HAP-1 (cell line): ENCODE data around the gene ZNF219.
A peak's percentile ranks its signal among the peaks of the same experiment; 100 is the strongest.

Experiments
- DNase-seq, 2 experiments: peaks; one replicate each; pipeline ENCODE4 v3.0.0-alpha.2; 2016 to 2020; ENCODE audit warnings: low spot score in 2 of 2
- H3K27me3 ChIP-seq: fragments of 250-450 bp; sonication (Bioruptor Pico); 2 replicates; pipeline ENCODE4 v1.5.1; 2020; ENCODE audit warnings: low read depth, mild to moderate bottlenecking, moderate library complexity
- H3K36me3 ChIP-seq: fragments of 250-450 bp; sonication (Bioruptor Pico); replicated peaks from 2 replicates; pipeline ENCODE4 v1.5.1; 2020; ENCODE audit warnings: mild to moderate bottlenecking
- H3K4me1 ChIP-seq: fragments of 250-450 bp; sonication (Bioruptor Pico); 2 replicates; pipeline ENCODE4 v1.5.1; 2020; ENCODE audit warnings: mild to moderate bottlenecking
- H3K4me3 ChIP-seq: fragments of 250-450 bp; sonication (Bioruptor Pico); 2 replicates; pipeline ENCODE4 v1.5.1; 2020; ENCODE audit warnings: mild to moderate bottlenecking, moderate library complexity
- H3K9me3 ChIP-seq: fragments of 250-450 bp; sonication (Bioruptor Pico); 2 replicates; pipeline ENCODE4 v1.5.1; 2020; ENCODE audit warnings: mild to moderate bottlenecking, moderate library complexity
- in situ Hi-C: fragments of 300-500 bp; cut with MboI; formaldehyde crosslinking; loops from 3 replicates; pipeline ENCODE4 v1.14.3; 2020; ENCODE audit warnings: low sequenced_read_pairs, inconsistent platforms, mixed read lengths

Gene ZNF219

GRCh38 chr14:21074398-21075272 lies 23.8 kb downstream of the ZNF219 start:
- Histone ChIP-seq H3K4me1 (peaks cover 1% of the 10 kb centered on the region), H3K9me3 (no peaks in the 10 kb centered on the region), H3K4me3 (no peak overlapping the region), H3K27me3 (no peaks in the 10 kb centered on the region), H3K36me3 (peaks cover 10% of the 10 kb centered on the region)
- no peak for DNase-seq
- in situ Hi-C loops, result loop anchor here (25.0 kb wide), 1 partner anchor 737 kb away; the partner anchor contains the start of genes CCNB1IP1 and PARP2

- Histone ChIP-seq H3K27me3 (no peaks in the 10 kb centered on the region), H3K4me3 (no peak overlapping the region), H3K9me3 (no peaks in the 10 kb centered on the region), H3K36me3 (peaks cover 9% of the 10 kb centered on the region), H3K4me1 (peaks cover 5% of the 10 kb centered on the region)
- in situ Hi-C loops, result no loop called here
- no peak for DNase-seq
Measured at GRCh38 chr14:21073921-21074320, 24.5 kb downstream of the ZNF219 start.

- Histone ChIP-seq H3K4me1 (peaks cover 5% of the 10 kb centered on the region), H3K36me3 (peaks cover 6% of the 10 kb centered on the region; the same call in 1 of the 2 replicates), H3K9me3 (no peaks in the 10 kb centered on the region), H3K27me3 (no peaks in the 10 kb centered on the region), H3K4me3 (no peak overlapping the region)
- in situ Hi-C loops, result no loop called here
- no peak for DNase-seq
Measured at GRCh38 chr14:21072781-21073339, 25.6 kb downstream of the ZNF219 start.

- Histone ChIP-seq H3K27me3 (no peaks in the 10 kb centered on the region; the same call in 1 of the 2 replicates), H3K9me3 (no peaks in the 10 kb centered on the region), H3K4me1 (peaks cover 5% of the 10 kb centered on the region), H3K36me3 (peaks cover 6% of the 10 kb centered on the region; the same call in 1 of the 2 replicates), H3K4me3 (peak overlapping the region; percentile 53)
- DNase-seq, result no peak
- in situ Hi-C loops, result no loop called here
Measured at GRCh38 chr14:21072031-21072473, 26.4 kb downstream of the ZNF219 start.

- no peaks in the 10 kb centered on the region for H3K9me3 ChIP-seq
- in situ Hi-C loops, result no loop called here
- peaks cover 3% of the 10 kb centered on the region for H3K27me3 ChIP-seq
- peaks cover 6% of the 10 kb centered on the region; the same call in 1 of the 2 replicates for H3K36me3 ChIP-seq
- peaks cover 5% of the 10 kb centered on the region for H3K4me1 ChIP-seq
- H3K4me3 ChIP-seq, result peak overlapping the region; percentile 53
- peak; percentile 50 to 83 for DNase-seq
Measured at GRCh38 chr14:21071225-21072030, 27.0 kb downstream of the ZNF219 start.

- Histone ChIP-seq H3K9me3 (no peaks in the 10 kb centered on the region), H3K4me1 (peaks cover 5% of the 10 kb centered on the region), H3K4me3 (peak overlapping the region; percentile 53), H3K27me3 (peaks cover 4% of the 10 kb centered on the region), H3K36me3 (peaks cover 1% of the 10 kb centered on the region; the same call in 1 of the 2 replicates)
- in situ Hi-C loops, result no loop called here
- peak; percentile 48 to 77 for DNase-seq
Measured at GRCh38 chr14:21070610-21071224, 27.7 kb downstream of the ZNF219 start.

- no peaks in the 10 kb centered on the region; the same call in 1 of the 2 replicates for H3K36me3 ChIP-seq
- H3K27me3 ChIP-seq, result peaks cover 10% of the 10 kb centered on the region
- peak; percentile 33 to 71 for DNase-seq
- peaks cover 5% of the 10 kb centered on the region for H3K4me1 ChIP-seq
- no peaks in the 10 kb centered on the region for H3K9me3 ChIP-seq
- in situ Hi-C loops, result no loop called here
- H3K4me3 ChIP-seq, result peak within 1 kb of the TSS; percentile 53
Measured at GRCh38 chr14:21070083-21070609, 28.3 kb downstream of the ZNF219 start, which contains the start of gene ARHGEF40. ARHGEF40 (plus strand) TSS chr14:21070304; CDS start chr14:21070397, 93 bp downstream.

- in situ Hi-C loops, result no loop called here
- Histone ChIP-seq H3K27me3 (peaks cover 11% of the 10 kb centered on the region), H3K4me3 (peak overlapping the region; percentile 32)
Measured at GRCh38 chr14:21069388-21070082, 28.9 kb downstream of the ZNF219 start.

GRCh38 chr14:21068521-21069387 lies 29.7 kb downstream of the ZNF219 start:
- H3K9me3 ChIP-seq, result no peaks in the 10 kb centered on the region
- H3K4me1 ChIP-seq, result peaks cover 5% of the 10 kb centered on the region
- in situ Hi-C loops, result no loop called here
- no peaks in the 10 kb centered on the region for H3K36me3 ChIP-seq
- peaks cover 12% of the 10 kb centered on the region for H3K27me3 ChIP-seq
- no peak overlapping the region for H3K4me3 ChIP-seq
- DNase-seq, result peak; percentile 55 to 76

More at GRCh38 chr14:21069388-21070082, 28.9 kb downstream of the ZNF219 start:
- no peaks in the 10 kb centered on the region for H3K9me3 ChIP-seq
- H3K4me1 ChIP-seq, result peaks cover 5% of the 10 kb centered on the region
- DNase-seq, result peak in 1 of 2 experiments; percentile 54
- no peaks in the 10 kb centered on the region for H3K36me3 ChIP-seq

- H3K36me3 ChIP-seq, result no peaks in the 10 kb centered on the region
- H3K4me1 ChIP-seq, result peaks cover 5% of the 10 kb centered on the region
- H3K9me3 ChIP-seq, result no peaks in the 10 kb centered on the region
- in situ Hi-C loops, result no loop called here
- H3K4me3 ChIP-seq, result no peak overlapping the region
- DNase-seq, result peak in 1 of 2 experiments; percentile 45
- peaks cover 19% of the 10 kb centered on the region for H3K27me3 ChIP-seq
Measured at GRCh38 chr14:21066882-21067502, 31.5 kb downstream of the ZNF219 start.

GRCh38 chr14:21063479-21063878 lies 35.0 kb downstream of the ZNF219 start:
- Histone ChIP-seq H3K27me3 (peaks cover 19% of the 10 kb centered on the region), H3K4me1 (no peaks in the 10 kb centered on the region), H3K36me3 (no peaks in the 10 kb centered on the region), H3K9me3 (no peaks in the 10 kb centered on the region), H3K4me3 (no peak overlapping the region)
- in situ Hi-C loops, result no loop called here
- DNase-seq, result no peak
